K562 (cell line): ENCODE measurements around the gene TAOK2. TPM values are rescaled to one million over a fixed set of nuclear protein-coding genes. Genes with fewer than 3 reads are reported as not detected.

Experiments used
- ATAC-seq: fragments of 200-7000 bp; cut with Tn5 transposase; 3 replicates; pipeline ENCODE4 v1.9.1; 2020; ENCODE audit warnings: moderate library complexity
- BruUV-seq: library from RNA; stranded (reverse); fragments of 400-500 nt; replicated peaks from 2 replicates; lab custom pipeline; 2021; lab: Mats Ljungman, UMichigan
- CTCF ChIA-PET: fragments of 300-600 bp; formaldehyde crosslinking; extraction: SDS; loops from one replicate; lab custom pipeline; 2021; ENCODE audit warnings: low intra/inter-chr PET ratio; lab: Yijun Ruan, JAX
- POLR2A ChIA-PET: fragments of 300-600, 350-650 bp; sonication (Branson Sonifier 250); formaldehyde crosslinking; extraction: SDS; loops from one replicate; lab custom pipeline; 2021; ENCODE audit warnings: antibody characterized with exemption, inconsistent platforms; lab: Yijun Ruan, JAX
- DNase-seq, 4 experiments: peaks; one replicate each; pipeline versions ENCODE4 v3.0.0 to v3.0.0-alpha.2; 2011 to 2018; ENCODE audit warnings: low spot score in 3 of 4, mixed read lengths in 3 of 4; ENCODE audit errors: extremely low read depth in 1 of 4
- FAIRE-seq: peaks from 2 replicates; lab custom pipeline; 2011; peaks lifted over from hg19 to GRCh38; lab: Jason Lieb, UNC
- H2AFZ ChIP-seq: 2 replicates; pipeline ENCODE4 v1.6.0; 2011; ENCODE audit warnings: low read depth, low read length, control low read depth, inconsistent platforms
- H3K27ac ChIP-seq: fragments of 200-600 bp; 3 replicates; pipeline ENCODE4 v1.8.0; 2011; ENCODE audit warnings: low read depth, mild to moderate bottlenecking, control low read depth, inconsistent platforms, low read length, moderate library complexity, mixed read lengths; ENCODE audit errors: extremely low read depth
- H3K27me3 ChIP-seq, 2 experiments: fragments of 300-600 bp in 1 of 2; 2 replicates in 1 of 2; 3 replicates in 1 of 2; pipeline versions ENCODE4 v1.6.0 to v1.8.0; 2011; ENCODE audit warnings: inconsistent platforms in 2 of 2, low read length in 2 of 2, mild to moderate bottlenecking in 1 of 2, mixed read lengths in 1 of 2, moderate library complexity in 1 of 2; ENCODE audit not compliant: control insufficient read depth in 2 of 2, insufficient read depth in 2 of 2
- H3K36me3 ChIP-seq: fragments of 300-600 bp; 3 replicates; pipeline ENCODE4 v1.8.0; 2011; ENCODE audit warnings: mild to moderate bottlenecking, low read length, inconsistent platforms; ENCODE audit not compliant: control insufficient read depth, insufficient read depth
- H3K4me1 ChIP-seq, 2 experiments: fragments of 200-600 bp in 1 of 2; replicated peaks in 1 of 2; 2 replicates in 1 of 2; 3 replicates in 1 of 2; pipeline versions ENCODE4 v1.5.1 to v1.8.0; 2011; ENCODE audit warnings: inconsistent platforms in 2 of 2, low read length in 2 of 2, mild to moderate bottlenecking in 1 of 2, mixed read lengths in 1 of 2, moderate library complexity in 1 of 2; ENCODE audit not compliant: control insufficient read depth in 2 of 2, insufficient read depth in 2 of 2
- H3K4me2 ChIP-seq: 2 replicates; pipeline ENCODE4 v1.6.1; 2011; ENCODE audit warnings: low read length, control low read depth, inconsistent platforms, mixed read lengths; ENCODE audit not compliant: insufficient read depth
- H3K4me3 ChIP-seq: fragments of 200-600 bp; sonication (generic), shearing (Covaris generic); 2 replicates; pipeline ENCODE4 v1.5.1; 2016; ENCODE audit warnings: control low read depth, inconsistent platforms
- H3K79me2 ChIP-seq: fragments of 200-600 bp; 3 replicates; pipeline ENCODE4 v1.8.0; 2011; ENCODE audit warnings: low read length, inconsistent platforms; ENCODE audit not compliant: control insufficient read depth, insufficient read depth
- H3K9ac ChIP-seq, 2 experiments: 2 replicates each; pipeline versions ENCODE4 v1.6.0 to v1.6.1; 2011; ENCODE audit warnings: low read depth in 2 of 2, low read length in 2 of 2, control low read depth in 1 of 2, inconsistent platforms in 1 of 2, mild to moderate bottlenecking in 1 of 2, mixed read lengths in 1 of 2; ENCODE audit not compliant: insufficient read depth in 1 of 2
- H3K9me1 ChIP-seq: one replicate; pipeline ENCODE4 v1.6.0; 2011; ENCODE audit warnings: inconsistent platforms, mild to moderate bottlenecking, low read length, moderate library complexity; ENCODE audit not compliant: control insufficient read depth, insufficient read depth
- H3K9me3 ChIP-seq: replicated peaks from 2 replicates; pipeline ENCODE4 v1.5.1; 2011; ENCODE audit warnings: low read depth, low read length, inconsistent platforms; ENCODE audit not compliant: control insufficient read depth, insufficient read depth
- H4K20me1 ChIP-seq: replicated peaks from 2 replicates; pipeline ENCODE4 v1.6.1; 2011; ENCODE audit warnings: low read length, inconsistent platforms, mixed read lengths; ENCODE audit not compliant: control insufficient read depth, insufficient read depth
- BCOR ChIP-seq: fragments of 450-650 bp; IDR thresholded peaks from 2 replicates; pipeline ENCODE4 v1.6.1; 2016
- CTBP1 ChIP-seq: fragments of 450-650 bp; IDR thresholded peaks from 2 replicates; pipeline ENCODE4 v1.6.1; 2016; ENCODE audit warnings: borderline replicate concordance
- FOS ChIP-seq: IDR thresholded peaks from 3 replicates; pipeline ENCODE4 v1.6.1; 2011; ENCODE audit not compliant: insufficient read length; ENCODE audit errors: extremely low read depth
- FOXA1 ChIP-seq: fragments of 450-650 bp; IDR thresholded peaks from 2 replicates; pipeline ENCODE4 v1.6.1; 2016; ENCODE audit warnings: mild to moderate bottlenecking, borderline replicate concordance
- HDAC3 ChIP-seq: fragments of 450-650 bp; IDR thresholded peaks from 2 replicates; pipeline ENCODE4 v1.6.1; 2018; ENCODE audit warnings: borderline replicate concordance, mild to moderate bottlenecking, moderate library complexity; ENCODE audit not compliant: partially characterized antibody
- HLTF ChIP-seq: fragments of 450-650 bp; IDR thresholded peaks from 2 replicates; pipeline ENCODE4 v1.6.1; 2016
- HMGXB4 ChIP-seq: sonication (generic); formaldehyde crosslinking; IDR thresholded peaks from 2 replicates; pipeline ENCODE4 v1.8.1; 2023; ENCODE audit warnings: mild to moderate bottlenecking, missing genetic modification reagents
- KDM1A ChIP-seq, 2 experiments: fragments of 450-650 bp; IDR thresholded peaks; 2 replicates each; pipeline ENCODE4 v1.6.1; 2016; ENCODE audit warnings: mild to moderate bottlenecking in 2 of 2
- KDM2B ChIP-seq: fragments of 250-450 bp; sonication (Bioruptor Pico); IDR thresholded peaks from 2 replicates; pipeline ENCODE4 v1.8.0; 2021; ENCODE audit warnings: mild to moderate bottlenecking, moderate library complexity
- MCM2 ChIP-seq: fragments of 450-650 bp; IDR thresholded peaks from 2 replicates; pipeline ENCODE4 v1.6.1; 2017; ENCODE audit warnings: low read depth, mild to moderate bottlenecking
- NR3C1 ChIP-seq: sonication (generic); formaldehyde crosslinking; IDR thresholded peaks from 2 replicates; pipeline ENCODE4 v1.8.1; 2022; ENCODE audit warnings: missing genetic modification reagents
- PHF21A ChIP-seq: fragments of 450-650 bp; IDR thresholded peaks from 2 replicates; pipeline ENCODE4 v1.6.1; 2017; ENCODE audit warnings: low read depth, borderline replicate concordance
- PHTF2 ChIP-seq: fragments of 250-450 bp; sonication (Bioruptor Pico); IDR thresholded peaks from 2 replicates; pipeline ENCODE4 v1.5.0; 2021; ENCODE audit warnings: mild to moderate bottlenecking
- SFPQ ChIP-seq: fragments of 200-400 bp; formaldehyde crosslinking; IDR thresholded peaks from 2 replicates; pipeline ENCODE4 v1.6.1; 2017; ENCODE audit warnings: mild to moderate bottlenecking, low read depth, low read length, moderate library complexity
- STAT5A ChIP-seq: IDR thresholded peaks from 2 replicates; pipeline ENCODE4 v1.6.1; 2012; ENCODE audit warnings: low read length, inconsistent platforms, borderline replicate concordance
- UBTF ChIP-seq, 2 experiments: IDR thresholded peaks; 2 replicates each; pipeline ENCODE4 v1.6.1; 2012; ENCODE audit warnings: improper control_type of control experiment in 2 of 2, low read depth in 2 of 2, low read length in 2 of 2, borderline replicate concordance in 1 of 2
- ZNF316 ChIP-seq: fragments of 450-650 bp; IDR thresholded peaks from 2 replicates; pipeline ENCODE4 v1.6.1; 2016
- WGBS: fragments of 100-300 bp; shearing (Covaris generic); methylation state at CpG from one replicate; pipeline ENCODE4 v1.1.6; 2016; ENCODE audit warnings: low coverage, mixed read lengths; ENCODE audit not compliant: insufficient coverage; ENCODE audit errors: missing lambda C conversion rate; 5-methylcytosine and 5-hydroxymethylcytosine counted together
- in situ Hi-C: fragments of 300-500 bp; cut with MboI; formaldehyde crosslinking; loops from 4 replicates; pipeline ENCODE4 v1.15.0; 2018; ENCODE audit warnings: inconsistent platforms, mixed read lengths
- intact Hi-C: fragments of 100-400 bp; cut with micrococcal nuclease; formaldehyde crosslinking; loops from 2 replicates; pipeline ENCODE4 v1.14.2; 2022
- polyA plus RNA-seq, 8 experiments: library from polyadenylated mRNA; depleted of rRNA in 4 of 8; stranded (reverse) in 5 of 8; unstranded in 3 of 8; fragments of >200 nt; fragmentation: Nextera tagmentation in 2 of 8; fragmentation: Illumina TruSeq in 1 of 8; extraction: Ambion mirVana in 2 of 8; extraction: Trizol in 1 of 8; gene quantifications; 2 replicates each; pipeline versions ENCODE4 v1.2.1 to v1.2.3, GENCODE V29; 2011 to 2014; ENCODE audit warnings: inconsistent platforms in 1 of 8, missing spikeins in 1 of 8
- total RNA-seq, 7 experiments: library from RNA; depleted of rRNA in 6 of 7; stranded (reverse); fragments of >200 nt in 6 of 7; fragmentation: Illumina TruSeq in 2 of 7; extraction: Trizol in 2 of 7; gene quantifications; 2 replicates each; pipeline versions ENCODE4 v1.2.1 to v1.2.3, GENCODE V29; 2011 to 2021; ENCODE audit warnings: low replicate concordance in 1 of 7

The TAOK2 gene
- total and polyA plus RNA-seq, 9 of the 15 experiments (the other 6 are each of a cell fraction or from before 2014, with no cell fraction given): 0.10 to 41.8 (median 13.7) TPM

GRCh38 chr16:29994600-29995323, 21.1 kb downstream of the TAOK2 start:
- H3K27ac ChIP-seq: peak overlapping the region; percentile 100
- BruUV-seq: no TSS peak
- ChIA-PET CTCF (no interaction called here), POLR2A (interaction anchor here (0.7 to 4.2 kb wide), 7 partner anchors 15 to 147 kb away, joined by 3 to 20 read pairs (median 3); no protein-coding TSS in a partner anchor)
- no peaks in the 10 kb centered on the region for H3K9me3 ChIP-seq
- 14% methylated on average over 19 of the region's 24 CpGs for WGBS
- FAIRE-seq: peak; percentile 79
- no peaks in the 10 kb centered on the region for H4K20me1 ChIP-seq
- peak overlapping the region; percentile 98 for H2AFZ ChIP-seq
- H3K4me3 ChIP-seq: peak overlapping the region; percentile 80
- peaks cover 15% of the 10 kb centered on the region for H3K79me2 ChIP-seq
- no peaks in the 10 kb centered on the region for H3K27me3 ChIP-seq
- intact Hi-C loops (loop anchor here (5.0 kb wide), 1 partner anchor 67 kb away; the partner anchor contains the start of gene KCTD13), in situ Hi-C loops (no loop called here)
- H3K4me2 ChIP-seq: peak overlapping the region; percentile 96
- peak; percentile 80 to 90 (median 86) for DNase-seq
- no peaks in the 10 kb centered on the region for H3K9me1 ChIP-seq
- peaks cover 58% of the 10 kb centered on the region for H3K36me3 ChIP-seq
- peaks cover 16 to 48% of the 10 kb centered on the region in 2 experiments; a peak in 4 of 5 replicates for H3K4me1 ChIP-seq
- ATAC-seq: peak; percentile 79
- peak overlapping the region; percentile 97 to 100 for H3K9ac ChIP-seq
- TF ChIP-seq FOS: no peak
- TF ChIP-seq ZNF316: 0 out of 2 replicates have a peak, but pooled peaks have one; percentile 3
- TF ChIP-seq MCM2: no peak
- TF ChIP-seq PHF21A: no peak
- no peak for TF ChIP-seq KDM1A (IDR thresholded peaks at IDR 0.05)
- TF ChIP-seq CTBP1: 0 out of 2 replicates have a peak, but pooled peaks have one; percentile 44
- no peak for TF ChIP-seq HLTF
- no peak for TF ChIP-seq SFPQ
- no peak for TF ChIP-seq PHTF2 (CRISPR knock-in tag)
- TF ChIP-seq NR3C1 (CRISPR knock-in tag): 0 out of 2 replicates have a peak, but pooled peaks have one; percentile 46
- TF ChIP-seq HDAC3: no peak
- TF ChIP-seq STAT5A: no peak
- TF ChIP-seq HMGXB4: no peak
- no peak for TF ChIP-seq UBTF (IDR thresholded peaks at IDR 0.05; ENCODE audit: borderline replicate concordance in 1 of 2, low read depth in 2 of 2, low read length in 2 of 2)
- no peak for TF ChIP-seq BCOR
- no peak for TF ChIP-seq FOXA1
- peak; percentile 29; the same call in 1 of the 2 replicates for TF ChIP-seq KDM2B
